ENCODE results near the gene CARD6.
"Not testable (repeated sequence)": the region's sequence is repeated elsewhere in the genome, so short reads cannot be mapped to it uniquely, and the experiment has no call there.

CARD6 gene, protein sequence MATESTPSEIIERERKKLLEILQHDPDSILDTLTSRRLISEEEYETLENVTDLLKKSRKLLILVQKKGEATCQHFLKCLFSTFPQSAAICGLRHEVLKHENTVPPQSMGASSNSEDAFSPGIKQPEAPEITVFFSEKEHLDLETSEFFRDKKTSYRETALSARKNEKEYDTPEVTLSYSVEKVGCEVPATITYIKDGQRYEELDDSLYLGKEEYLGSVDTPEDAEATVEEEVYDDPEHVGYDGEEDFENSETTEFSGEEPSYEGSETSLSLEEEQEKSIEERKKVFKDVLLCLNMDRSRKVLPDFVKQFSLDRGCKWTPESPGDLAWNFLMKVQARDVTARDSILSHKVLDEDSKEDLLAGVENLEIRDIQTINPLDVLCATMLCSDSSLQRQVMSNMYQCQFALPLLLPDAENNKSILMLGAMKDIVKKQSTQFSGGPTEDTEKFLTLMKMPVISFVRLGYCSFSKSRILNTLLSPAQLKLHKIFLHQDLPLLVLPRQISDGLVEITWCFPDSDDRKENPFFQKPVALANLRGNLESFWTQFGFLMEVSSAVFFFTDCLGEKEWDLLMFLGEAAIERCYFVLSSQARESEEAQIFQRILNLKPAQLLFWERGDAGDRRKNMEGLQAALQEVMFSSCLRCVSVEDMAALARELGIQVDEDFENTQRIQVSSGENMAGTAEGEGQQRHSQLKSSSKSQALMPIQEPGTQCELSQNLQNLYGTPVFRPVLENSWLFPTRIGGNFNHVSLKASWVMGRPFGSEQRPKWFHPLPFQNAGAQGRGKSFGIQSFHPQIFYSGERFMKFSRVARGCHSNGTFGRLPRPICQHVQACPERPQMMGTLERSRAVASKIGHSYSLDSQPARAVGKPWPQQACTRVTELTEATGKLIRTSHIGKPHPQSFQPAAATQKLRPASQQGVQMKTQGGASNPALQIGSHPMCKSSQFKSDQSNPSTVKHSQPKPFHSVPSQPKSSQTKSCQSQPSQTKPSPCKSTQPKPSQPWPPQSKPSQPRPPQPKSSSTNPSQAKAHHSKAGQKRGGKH

DNA sequence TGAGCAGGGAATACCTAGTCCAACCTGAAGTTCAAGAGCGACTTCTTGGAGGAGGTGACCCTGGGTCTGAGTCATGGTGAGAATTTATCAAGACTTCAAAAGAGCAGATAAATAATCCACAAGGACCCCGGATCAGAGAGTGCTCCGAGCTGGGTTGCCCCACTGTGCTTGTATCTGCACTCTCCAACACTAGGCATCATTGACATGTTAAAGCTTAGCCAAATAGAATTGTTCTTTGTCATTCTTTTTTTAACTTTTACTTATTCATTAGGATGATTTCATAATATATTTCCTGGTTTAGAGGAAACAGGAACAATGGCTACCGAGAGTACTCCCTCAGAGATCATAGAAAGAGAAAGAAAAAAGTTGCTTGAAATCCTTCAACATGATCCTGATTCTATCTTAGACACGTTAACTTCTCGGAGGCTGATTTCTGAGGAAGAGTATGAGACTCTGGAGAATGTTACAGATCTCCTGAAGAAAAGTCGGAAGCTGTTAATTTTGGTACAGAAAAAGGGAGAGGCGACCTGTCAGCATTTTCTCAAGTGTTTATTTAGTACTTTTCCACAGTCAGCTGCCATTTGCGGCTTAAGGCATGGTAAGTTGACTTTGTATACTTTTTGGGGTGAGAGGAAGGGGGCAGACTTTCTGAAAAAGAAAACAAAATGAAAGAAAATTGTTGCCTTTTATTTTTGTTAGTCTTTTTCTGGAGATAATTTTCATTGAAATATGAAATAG, at the start of gene CARD6:
Gene CARD6 (plus strand): TSS at position 300 of the 738 bp plus-strand sequence. CDS start 16 bp downstream, at position 316.
- no peak for DNase-seq

DNA sequence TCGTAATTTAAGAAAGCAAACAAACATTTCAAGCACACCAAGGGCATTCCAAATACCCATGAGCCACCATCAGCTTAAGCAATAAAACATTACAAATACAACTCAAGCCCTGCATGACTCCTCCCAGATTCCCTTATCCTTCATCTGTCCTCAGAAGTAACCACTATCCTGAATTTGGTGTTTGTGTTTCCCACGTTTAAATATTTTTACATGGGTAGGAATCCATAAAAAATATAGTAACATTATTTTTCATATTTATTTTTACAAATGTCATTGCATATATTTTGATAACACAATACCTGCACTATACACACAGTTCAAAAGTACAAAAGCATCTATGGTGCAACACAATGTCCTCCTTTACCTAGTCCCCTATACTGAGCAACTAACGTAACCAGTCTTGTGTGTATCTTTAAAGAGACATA, 49.4 kb upstream of the CARD6 start:
- no peak for DNase-seq

DNA sequence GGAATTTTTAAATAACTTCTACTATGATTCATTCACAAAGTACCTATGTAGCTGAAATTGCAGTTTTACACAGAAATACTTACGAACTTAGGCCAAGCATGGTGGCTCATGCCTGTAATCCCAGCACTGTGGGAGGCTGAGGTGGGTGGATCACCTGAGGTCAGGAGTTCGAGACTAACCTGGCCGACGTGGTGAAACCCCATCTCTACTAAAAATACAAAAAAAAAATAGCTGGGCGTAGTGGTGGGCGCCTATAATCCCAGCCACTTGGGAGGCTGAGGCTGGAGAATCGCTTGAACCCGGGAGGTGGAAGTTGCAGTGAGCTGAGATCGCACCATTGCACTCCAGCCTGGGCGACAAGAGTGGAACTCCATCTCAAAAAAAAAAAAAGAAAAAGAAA, 48.5 kb upstream of the CARD6 start:
- DNase-seq = not testable (repeated sequence)

DNA sequence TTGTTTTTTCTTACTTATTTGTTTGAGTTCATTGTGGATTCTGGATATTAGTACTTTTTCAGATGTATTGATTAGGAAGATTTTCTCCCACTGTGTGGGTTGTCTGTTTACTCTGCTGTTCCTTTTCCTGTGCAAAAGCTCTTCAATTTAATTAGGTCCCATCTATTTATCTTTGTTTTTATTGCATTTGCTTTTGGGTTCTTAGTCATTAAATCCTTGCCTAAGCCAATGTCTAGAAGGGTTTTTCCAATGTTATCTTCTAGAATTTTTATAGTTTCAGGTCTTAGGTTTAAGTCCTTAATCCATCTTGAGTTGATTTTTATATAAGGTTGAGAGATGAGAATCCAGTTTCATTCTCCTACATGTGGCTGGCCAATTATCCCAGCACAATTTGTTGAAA, 46.8 kb upstream of the CARD6 start:
- not testable (repeated sequence) for DNase-seq

DNA sequence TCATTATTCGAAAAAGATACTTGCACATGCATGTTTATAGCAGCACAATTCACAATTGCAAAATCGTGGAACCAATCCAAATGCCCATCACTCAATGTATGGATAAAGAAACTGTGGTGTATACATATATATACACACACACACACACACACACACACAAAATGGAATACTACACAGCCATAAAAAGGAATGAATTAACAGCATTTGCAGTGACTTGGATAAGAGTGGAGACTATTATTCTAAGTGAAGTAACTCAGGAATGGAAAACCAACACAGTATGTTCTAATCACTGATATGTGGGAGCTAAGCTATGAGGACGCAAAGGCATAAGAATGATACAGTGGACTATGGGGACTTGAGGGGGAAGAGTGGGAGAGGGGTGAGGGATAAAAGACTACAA, 46.3 kb upstream of the CARD6 start:
- DNase-seq = not testable (repeated sequence)

DNA sequence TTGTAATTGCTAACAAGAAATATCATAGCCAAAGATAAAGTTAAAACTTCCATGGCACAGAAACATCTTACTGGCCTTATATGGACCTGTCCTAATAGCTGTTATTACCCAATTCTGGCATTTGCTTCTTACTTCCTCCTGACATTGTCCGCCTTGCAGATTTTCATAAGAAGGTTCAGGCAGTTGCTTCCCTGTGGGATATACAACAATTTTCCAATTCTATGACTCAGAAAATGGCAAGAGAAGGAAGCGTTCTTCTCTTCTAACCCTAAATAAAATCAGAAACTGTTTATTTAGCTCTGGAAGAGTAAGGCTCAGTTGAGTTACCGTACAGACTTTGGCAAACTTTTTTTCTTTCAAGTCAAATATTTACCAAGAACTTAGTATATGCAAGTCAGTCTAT, 44.7 kb upstream of the CARD6 start:
- DNase-seq = no peak

DNA sequence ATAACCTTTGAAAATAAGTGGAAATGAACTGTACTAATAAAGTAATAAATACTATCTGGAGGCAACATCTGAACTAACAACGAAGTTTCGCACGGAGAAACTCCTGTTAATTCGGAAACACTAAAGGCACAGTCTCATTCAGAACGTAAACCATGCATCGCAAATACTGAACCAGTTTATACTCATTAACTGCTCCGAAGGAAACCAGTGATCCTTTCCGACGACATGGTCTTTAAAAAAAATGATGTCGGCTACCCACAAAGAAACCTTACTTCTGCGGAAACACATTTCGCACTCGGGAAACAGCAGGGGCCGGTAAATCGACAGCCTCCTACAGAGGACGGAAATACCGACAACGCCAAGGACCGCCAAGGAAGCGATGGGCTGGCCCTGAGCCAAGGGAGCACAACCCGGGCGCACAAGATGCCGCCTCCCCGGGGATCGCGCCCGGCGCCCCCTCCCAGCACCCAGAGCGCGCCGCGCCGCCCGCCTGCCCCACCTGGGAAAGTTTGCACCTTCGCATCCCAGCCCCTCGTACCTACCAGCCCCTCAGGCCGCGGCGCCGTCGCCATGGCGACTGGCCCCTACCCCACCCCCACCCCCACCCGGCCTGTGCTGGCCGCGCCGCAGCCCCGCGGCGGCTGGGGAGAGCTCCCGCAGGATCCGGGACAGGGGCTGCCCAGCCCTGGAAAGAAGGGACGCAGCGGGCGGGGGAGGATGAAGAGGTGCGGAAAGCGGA, 43.7 kb upstream of the CARD6 start:
- peak in 46 of 51 donors; percentile 9 to 81 (median 54) for DNase-seq

DNA sequence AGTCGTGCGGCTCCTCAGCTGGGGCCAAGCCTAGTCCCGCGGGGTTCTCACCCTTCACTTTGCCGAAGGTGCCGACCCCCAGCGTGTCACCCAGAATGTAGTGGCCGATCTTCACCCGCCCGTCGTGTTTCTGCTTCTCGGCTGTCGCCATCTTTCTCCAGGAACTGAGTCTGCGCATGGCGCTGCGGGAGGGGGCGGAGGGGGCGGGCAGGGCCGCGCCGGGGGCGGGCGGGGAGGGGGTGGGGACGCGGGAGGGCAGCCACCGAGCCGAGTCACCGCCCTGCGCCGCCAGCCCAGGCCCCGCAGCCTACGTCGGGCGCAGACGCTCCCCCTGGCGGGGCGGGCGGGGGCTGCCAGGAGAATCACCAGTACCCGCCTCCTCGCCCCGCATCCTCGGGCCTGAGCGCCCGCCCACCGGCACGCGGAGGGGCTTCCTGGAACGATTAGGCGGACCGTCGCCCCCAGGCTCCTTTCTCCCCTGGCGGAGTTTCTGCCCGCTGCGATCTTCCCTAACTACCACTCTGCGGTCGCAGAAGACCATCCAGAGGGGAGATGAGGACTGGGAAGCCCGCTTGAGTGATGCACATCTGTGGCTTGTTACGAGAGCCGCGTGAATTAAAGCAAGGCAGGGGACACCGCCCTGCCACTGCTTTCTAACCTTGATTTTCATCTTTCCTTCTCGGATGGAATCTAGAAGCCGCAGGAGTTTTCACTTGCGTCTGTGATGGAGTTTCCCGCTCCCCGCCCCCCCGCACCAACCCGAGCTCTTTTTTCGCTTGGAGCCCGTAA, 43.0 kb upstream of the CARD6 start, which contains the start of gene PRKAA1:
Gene PRKAA1 (minus strand): TSS at position 363 of the 789 bp plus-strand sequence. CDS start 185 bp downstream, at position 178.
- DNase-seq = peak; percentile 42 to 96 (median 85)

DNA sequence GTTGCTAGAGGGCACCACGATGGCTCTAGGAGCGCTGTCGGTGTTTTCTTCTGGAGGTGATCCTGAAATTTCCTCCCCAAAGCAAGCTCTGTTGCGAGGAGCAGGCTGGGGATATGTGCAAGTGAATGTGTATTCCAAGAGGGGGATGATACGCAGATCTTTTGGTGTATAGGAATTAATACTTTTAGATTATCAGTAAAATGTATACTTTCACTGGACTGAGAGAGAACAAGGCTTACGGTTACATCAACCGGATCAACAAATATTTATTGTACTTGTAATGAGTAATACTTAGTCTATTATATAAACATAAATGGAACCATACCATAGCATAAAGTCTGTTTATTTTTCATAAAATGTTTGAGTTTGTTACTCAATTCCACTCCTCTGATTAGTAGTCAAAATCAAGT, 42.4 kb upstream of the CARD6 start:
- DNase-seq = peak in 1 of 51 donors; percentile 40

DNA sequence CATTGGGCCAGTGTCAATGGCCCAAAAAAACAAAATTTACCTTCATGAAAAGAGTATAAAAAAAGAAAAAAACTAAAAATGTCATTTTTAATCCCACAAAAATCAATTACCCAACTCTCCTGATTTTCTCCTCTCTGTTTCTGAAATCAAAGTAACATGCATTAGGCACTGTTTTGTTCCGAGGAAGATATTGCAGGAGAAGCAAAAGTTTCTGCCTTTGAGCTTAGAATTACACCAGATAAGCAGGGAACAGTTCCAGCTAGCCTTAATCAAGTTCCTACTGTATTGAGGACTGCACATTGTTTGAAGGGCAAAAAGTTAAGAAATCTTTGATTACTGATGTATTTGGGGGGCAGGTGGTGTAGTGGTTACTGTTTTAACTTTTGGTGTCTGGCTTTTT, 41.9 kb upstream of the CARD6 start:
- DNase-seq = no peak

DNA sequence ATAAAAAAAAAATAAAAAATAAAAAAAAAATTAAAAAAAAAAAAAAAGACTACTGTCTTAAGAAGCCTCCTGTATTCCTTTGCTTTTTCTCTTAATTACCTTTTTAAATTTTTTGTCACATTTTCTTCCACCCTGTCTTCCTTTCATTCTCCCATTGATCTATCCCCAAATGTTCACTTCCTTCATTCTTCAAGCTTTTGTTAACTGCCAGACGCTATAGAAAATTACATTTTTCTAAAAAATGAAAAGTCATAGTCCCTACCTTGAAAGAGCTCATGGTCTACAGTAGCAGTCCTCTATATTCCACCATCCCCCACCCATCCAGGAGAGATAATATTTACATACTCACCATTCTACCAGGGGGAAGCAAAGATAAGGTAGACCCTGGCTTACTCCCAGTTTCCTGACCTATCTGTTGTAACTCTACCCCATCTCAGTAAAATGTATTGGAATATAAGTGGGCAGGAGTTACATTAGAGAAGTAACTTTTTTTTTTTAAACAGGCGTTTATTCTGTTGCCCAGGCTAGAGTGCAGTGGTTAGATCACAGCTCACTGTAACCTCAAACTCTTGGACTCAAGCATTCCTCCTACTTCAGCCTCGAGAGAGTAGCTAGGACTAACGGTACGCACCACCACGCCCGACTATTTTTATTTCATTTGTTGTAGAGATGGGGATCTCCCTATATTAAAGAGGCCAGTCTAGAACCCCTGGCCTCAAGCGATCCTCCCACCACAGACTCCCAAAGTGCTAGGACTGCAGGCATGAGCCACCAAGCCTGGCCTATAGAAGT, 39.2 kb upstream of the CARD6 start:
- DNase-seq = no peak

DNA sequence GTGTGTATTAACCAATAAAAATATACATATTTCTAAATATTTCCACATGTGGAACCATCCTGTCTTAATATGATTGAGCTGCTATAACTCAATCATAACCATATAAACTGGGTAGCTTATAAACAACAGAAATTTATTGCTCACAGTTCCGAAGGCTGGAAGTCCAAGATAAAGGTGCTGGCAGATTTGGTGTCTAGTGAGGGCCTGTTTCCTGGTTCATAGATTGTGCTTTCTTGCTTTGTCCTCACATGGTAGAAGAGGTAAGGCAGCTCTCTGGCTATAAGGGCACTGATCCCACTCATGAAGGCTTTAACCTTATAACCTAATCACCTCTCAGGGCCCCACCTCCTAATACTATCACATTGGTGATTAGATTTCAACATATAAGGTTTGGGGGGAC, 29.0 kb upstream of the CARD6 start:
- DNase-seq = no peak

DNA sequence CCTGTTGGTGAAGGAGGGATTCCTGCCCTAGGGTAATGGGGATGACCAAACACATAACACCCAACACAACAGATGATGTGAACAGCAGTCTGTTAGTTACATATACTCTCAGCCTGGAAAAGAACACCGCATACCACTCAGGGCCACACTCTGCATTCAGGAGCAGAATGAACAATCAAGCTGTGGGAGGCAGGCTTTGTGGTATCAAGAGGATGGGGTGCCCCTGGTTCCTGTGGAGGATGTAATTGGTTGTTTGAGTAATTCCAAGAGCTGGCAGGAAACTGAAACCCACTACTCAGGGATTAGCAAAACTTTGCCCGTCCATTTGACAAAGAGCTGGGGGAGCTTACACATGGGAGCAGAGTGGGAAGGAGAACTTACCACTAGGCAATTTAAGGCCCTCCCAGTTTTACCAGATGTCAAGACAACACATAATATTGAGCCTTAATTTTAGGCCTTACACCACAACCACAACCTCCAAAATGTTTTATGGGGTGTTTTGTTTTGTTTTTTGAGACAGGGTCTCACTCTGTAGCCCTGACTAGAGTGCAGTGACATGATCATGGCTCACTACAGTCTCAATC, 27.4 kb upstream of the CARD6 start:
- no peak for DNase-seq

DNA sequence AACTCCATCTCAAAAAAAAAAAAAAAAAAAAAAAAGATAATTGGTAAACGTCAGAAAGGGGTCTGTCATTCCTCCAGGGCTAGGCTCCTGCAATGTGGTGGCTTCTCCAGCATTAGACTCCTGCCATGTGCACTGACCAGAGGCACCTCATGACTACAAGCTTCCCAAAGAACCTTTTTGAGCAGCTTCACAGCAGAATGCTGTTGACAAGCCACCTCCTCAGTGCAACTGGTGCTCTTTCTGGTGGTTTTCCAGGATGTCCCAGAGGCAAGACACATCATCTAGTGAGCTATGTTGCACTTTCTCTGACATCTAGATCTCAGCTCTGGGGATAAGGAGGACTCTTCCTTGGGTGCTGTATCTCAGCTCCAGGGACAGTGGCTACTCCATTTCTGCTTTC, 17.7 kb upstream of the CARD6 start:
- DNase-seq = no peak

DNA sequence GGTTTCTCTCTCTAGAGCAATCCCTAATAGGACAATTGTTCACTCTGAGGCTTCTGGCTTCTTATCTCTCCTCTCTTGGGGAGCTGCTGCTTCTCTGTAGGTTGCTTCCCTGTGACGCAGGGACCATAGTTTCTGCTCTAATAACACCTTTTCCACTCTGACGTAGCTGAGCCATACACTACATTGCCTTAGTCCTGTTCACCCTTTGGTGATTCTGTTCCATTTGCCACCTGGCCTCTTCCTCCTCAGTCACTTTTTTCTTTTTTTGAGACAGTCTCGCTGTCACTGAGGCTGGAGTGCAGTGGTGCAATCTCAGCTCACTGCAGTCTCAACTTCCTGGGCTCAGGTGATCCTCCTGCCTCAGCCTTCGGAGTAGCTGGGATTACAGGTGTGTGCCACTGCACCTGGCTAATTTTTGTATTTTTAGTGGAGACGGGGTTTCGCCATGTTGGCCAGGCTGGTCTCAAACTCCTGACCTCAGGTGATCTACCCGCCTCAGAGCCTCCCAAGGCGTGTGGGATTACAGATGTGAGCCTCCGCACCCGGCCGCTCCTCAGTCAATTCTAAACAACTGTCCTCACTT, 15.6 kb upstream of the CARD6 start:
- DNase-seq = not testable (repeated sequence)

DNA sequence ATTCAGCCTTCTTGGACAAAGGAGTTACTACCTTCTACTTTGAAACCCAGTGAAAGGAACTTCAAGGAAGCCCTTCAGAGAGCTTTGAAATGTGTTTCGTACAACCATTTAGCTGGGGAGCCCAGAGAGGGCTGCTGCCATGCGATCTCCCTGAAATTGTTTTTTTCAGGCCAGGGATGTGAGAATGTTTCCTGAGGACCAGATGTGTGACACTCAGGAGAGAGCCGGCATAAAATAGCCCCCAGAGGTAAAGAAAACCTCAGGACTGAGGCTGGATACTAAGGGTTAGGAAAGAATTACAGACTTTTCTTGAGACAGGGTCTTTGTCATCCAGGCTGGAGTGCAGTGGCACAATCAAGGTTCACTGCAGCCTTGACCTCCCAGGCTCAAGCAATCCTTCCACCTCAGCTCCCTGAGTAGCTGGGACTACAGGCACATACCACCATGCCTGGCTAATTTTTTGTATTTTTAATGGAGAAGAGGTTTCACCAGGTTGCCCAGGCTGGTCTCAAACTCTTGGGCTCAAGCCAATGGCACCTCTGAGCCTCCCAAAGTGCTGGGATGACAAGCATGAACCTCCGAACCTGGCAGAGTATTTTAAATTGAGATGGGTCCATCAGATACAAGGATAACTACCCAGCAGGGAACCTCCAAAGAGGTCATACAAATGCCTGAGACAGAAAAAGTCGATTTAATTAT, 14.5 kb upstream of the CARD6 start:
- DNase-seq = no peak
